Ureter (tissue), 1 donor: ENCODE results near the gene MAP4K5. TPM values are rescaled to one million over a fixed set of nuclear protein-coding genes. Genes with fewer than 3 reads are reported as not detected.
"Not testable (repeated sequence)": the region's sequence is repeated elsewhere in the genome, so short reads cannot be mapped to it uniquely, and the experiment has no call there.

Source experiments
- DNase-seq: peaks from one replicate; pipeline ENCODE4 v3.0.0-alpha.2; 2020; ENCODE audit warnings: low spot score
- total RNA-seq: library from RNA; stranded (reverse); gene quantifications from one replicate; pipeline ENCODE4 v1.2.4, GENCODE V29; 2023
- donor health status: DM: yes; HTN: yes; CAD: no.

Gene MAP4K5
- total RNA-seq, 1 donor from 2014 or later, result 71.8 TPM

DNA sequence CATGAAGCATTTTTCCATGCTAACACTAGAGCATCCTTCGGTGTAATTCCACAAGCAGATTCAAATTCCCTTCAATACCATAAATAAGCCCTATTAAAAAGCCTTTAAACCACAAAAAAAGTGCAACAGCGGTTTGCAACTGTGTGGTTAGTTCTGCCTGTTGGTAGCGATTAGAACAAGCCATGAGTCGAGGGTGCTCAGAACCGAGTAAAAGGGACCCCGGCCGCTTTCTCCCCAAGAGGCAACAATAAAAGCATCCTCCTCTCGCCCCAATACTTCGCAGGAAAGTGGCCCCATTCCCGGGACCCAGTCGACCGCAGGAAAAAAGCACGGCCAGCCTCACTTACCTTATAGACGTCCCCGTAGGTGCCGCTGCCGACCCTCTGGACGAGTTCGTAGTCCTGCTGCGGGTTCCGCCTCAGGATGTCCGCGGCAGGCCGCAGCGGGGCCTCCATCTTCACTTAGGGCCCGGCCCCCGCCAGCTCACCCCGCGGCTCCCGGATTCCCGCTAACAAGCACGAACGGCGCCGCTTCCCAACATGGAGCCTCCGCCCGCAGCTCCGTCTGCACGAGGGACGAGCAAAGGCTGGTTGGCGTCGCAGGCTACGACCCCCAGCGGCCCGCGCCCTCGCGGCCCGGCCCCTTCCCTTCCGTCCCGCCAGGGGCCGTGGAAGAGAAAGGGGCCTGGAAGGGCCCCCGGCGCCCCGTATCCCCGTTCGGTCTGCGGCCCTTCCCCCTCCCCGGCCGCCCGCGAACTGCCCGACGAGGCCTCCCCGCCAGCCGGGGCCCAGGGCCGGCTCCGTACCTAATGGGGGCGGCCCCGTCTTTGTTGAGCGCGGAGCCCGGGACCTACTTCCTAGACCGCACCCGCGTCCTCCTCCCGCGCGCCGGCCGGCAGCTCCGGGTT is 521 bp downstream of the MAP4K5 start:
- peak; percentile 53 for DNase-seq

DNA sequence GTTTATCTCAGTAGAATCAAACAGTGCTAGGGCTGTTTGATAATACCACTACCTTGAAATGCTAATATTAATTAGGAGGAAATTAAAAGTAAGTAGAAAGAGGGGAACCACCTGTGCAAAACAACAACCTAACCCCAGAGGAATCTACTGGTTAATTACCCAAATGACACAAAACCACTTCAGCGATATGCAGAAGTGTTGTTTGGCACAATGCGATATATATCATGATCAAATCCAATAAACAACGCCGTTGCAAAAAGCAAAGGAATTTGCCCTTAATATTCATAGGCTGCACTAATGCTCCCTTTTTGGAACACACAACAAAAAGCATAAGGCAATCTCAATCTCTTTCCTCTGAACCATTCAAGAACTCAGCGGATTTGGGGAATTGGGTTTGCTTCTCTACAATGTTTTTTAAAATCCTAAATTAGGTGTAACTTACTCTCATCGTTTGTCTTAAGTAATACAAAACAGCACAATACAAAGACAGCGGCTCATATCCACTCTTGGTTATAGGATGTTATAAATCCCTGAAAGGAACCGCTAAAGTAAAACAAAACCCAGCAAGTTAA is 1.5 kb downstream of the MAP4K5 start:
- DNase-seq, result no peak

- DNase-seq, result no peak
Observed at GRCh38 chr14:50530358-50530757, 2.0 kb downstream of the MAP4K5 start.

GRCh38 chr14:50529288-50530179 is 2.8 kb downstream of the MAP4K5 start:
- no peak for DNase-seq

DNA sequence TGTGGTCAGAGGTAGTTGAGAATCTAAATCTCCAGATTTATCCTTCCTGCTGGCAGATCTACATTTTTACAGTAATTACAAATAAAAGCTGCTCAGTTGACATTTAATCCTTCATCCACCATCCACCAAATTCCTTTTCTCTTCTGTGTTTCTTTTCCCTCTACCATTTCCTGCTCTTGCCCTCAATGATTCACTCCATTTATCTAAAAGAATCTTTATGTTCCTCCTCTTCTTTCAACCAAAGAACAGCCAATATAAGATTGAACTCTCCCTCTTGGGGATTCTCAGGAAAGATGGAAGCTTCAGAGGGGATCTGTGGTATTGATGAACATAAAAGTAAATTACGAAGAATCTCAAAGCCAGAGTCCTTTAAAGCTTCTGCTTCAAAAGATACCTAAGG is 4.4 kb downstream of the MAP4K5 start:
- no peak for DNase-seq

DNA sequence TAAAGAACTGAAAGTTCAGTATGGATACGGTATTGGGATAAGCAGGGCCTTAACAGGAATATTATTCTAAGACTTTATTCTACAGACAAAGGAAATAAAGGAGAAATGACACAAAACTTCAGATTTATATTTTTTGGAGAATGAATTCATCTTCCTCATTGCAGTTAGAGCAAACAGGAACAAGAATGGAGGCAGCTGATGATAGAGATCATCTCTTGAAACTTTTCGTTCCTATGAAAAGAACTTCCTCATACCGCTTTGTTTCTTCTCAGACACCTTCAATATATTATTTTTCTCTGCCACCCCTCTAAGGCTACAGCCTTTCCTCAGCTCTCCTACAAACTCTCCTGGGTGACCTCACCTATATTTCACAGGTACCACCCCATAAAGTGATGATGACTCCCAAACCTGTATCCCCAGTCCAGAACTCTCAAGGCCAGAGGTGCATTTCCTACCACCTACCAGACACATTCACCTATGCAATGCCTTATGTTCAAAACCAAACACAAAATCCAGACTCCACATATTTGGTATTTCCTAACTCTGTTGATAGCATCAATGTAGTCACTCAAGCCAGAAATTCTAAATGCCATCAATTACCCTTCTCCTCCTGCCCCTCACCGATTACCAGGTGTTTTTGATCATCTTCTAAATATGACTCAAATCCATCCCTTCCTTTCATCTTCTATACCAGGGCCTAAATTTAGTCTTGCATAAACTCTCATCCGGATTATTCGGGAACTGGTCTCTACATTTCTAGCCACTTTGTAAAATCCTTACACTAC is 7.4 kb downstream of the MAP4K5 start:
- DNase-seq, result no peak

GRCh38 chr14:50524060-50524459 is 8.3 kb downstream of the MAP4K5 start:
- no peak for DNase-seq

- DNase-seq, result no peak
Observed at GRCh38 chr14:50523271-50524041, 8.9 kb downstream of the MAP4K5 start.

DNA sequence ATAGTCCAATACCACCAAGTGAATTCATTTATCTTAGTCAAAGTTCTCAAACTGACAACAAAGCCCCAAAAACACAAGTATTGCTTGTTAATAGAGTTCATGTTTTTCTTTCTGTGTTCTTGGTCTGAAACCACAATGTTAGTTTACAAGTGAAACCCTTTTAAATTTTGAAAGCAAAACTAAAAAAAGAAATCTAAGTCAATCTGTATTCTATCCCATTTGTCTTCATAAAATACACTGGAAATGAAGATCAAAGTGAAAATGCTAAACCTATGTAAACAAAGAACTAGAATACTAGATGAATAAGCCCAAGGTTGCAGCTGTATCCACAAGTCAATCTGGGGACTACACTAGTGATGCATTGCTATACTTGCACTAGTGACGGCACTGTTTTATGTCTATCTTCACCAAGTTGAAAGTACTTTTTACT is 10.4 kb downstream of the MAP4K5 start:
- no peak for DNase-seq

DNA sequence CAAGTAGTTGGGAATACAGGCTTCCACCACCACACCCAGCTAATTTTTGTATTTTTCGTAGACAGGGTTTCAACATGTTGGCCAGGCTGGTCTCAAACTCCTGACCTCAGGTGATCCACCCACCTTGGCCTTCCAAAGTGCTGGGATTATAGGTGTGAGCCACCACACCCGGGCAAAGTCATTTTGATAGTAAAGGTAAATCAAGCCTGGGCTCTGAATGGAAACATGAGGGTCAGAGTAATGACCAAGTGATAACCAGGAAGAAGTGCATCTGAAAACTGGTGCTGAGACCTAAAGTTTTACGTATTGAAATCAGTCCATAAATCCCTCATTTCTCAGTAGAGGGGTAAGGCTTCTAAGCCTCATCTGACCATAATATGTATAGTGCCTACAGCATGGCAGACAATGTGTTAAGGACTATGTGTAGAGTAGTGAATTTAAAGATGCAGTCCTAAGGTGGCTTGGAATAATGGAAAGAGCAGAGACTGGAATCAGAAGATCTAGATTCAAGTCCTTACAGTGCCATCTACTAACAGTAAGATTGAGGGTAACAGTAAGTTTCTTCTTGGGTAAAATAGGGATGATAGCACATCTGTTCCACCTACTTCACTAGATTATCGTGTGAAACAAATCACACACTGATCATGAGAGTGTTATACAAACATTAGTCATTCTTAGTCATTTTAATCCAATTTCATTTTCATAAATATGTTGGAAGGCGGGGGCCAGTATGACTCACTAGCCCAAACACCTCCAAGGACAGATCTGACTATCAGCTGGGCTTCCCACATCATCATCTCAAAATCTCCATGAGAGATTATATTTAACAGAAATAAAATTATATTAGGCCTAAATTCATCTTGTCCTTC is 11.2 kb downstream of the MAP4K5 start:
- DNase-seq, result no peak

DNA sequence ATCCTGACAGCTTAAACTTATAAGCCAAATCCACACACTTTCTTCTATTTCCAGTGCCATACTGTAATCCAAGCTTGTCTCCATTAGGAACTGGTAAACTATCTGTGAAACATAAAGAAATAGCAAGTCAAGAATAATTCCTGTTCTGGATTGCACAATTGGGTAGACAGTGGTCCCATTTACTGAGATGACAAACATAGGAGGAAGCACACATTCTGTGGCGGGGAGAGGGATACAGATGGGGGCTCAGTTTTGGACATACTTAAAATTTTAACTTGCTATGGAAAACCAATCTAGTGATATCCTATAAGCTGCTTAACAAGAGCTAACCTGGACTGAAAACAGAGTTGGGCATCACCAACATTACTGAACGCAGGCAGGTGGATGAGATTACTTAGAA is 16.3 kb downstream of the MAP4K5 start:
- no peak for DNase-seq

DNA sequence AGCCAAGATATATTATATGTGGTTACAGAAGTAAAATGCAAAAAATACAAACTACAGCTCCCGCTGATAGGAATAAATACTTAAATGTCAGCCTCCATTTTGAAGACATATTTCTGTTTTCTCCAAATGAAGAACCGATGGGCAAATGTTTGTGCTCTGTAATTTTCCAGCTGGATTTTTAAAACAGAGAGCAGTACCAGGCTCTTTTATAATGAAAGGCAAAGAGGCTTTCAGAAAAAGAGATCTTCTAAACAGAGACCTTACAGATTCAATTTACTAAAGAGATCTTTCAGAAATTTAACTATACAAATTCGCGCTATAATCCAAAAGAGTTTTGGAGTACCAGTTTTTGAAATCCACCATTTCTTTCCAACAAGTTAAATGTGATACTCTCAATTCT is 19.9 kb downstream of the MAP4K5 start:
- no peak for DNase-seq

GRCh38 chr14:50510157-50510556 is 22.2 kb downstream of the MAP4K5 start:
- no peak for DNase-seq

DNA sequence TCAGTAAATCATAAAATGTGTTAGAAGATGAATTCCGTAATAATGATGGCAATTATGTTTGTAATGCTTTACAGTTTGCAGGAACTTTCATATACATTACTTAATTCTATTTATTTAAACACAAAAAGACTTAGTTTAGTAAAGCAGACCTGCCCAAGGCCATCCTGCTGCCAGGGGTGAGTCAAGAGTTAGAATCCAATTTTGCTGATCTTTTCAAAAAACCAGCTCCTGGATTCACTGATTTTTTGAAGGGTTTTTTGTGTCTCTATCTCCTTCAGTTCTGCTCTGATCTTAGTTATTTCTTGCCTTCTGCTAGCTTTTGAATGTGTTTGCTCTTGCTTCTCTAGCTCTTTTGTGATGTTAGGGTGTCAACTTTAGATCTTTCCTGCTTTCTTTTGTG is 25.3 kb downstream of the MAP4K5 start:
- not testable (repeated sequence) for DNase-seq

- no peak for DNase-seq
Observed at GRCh38 chr14:50501642-50502041, 30.7 kb downstream of the MAP4K5 start.

DNA sequence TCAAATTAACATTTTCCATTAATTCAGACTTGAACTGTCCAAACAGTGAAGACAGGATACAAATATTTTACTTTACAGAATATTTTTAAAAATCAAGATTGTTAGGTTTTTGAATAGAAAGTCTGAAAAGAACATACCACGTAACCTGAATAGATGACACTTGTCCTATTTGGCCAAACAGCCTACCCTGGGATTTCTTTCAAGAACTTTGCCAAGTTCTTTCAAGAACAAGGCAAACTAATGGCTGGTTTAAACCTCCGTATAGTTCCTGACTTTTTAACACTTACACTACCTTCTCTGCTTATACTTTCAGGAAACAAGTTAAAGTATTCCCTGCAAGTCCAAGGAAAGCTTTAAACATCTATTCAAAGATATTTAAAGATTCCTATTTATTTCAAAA is 35.0 kb downstream of the MAP4K5 start:
- DNase-seq, result no peak

GRCh38 chr14:50489851-50490250 is 42.5 kb downstream of the MAP4K5 start:
- DNase-seq, result no peak

DNA sequence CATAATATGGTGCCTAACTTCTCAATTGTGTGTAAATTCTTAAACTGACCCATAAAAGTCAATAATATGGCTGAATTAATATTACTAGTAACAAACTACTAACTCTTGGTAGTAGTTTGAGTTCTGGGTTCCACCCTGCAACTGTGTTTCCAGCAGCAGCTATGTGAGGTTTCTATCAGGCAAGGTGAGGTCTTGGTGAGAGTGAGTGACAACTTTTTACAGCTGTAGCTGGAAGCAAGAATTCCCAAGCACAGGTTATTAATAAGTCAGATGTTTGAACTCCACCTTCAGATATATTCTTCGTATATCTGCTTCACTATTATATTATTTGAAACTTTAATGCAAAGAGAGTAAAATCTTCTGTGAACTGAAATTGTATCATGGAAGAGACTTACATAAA is 43.8 kb downstream of the MAP4K5 start:
- no peak for DNase-seq

DNA sequence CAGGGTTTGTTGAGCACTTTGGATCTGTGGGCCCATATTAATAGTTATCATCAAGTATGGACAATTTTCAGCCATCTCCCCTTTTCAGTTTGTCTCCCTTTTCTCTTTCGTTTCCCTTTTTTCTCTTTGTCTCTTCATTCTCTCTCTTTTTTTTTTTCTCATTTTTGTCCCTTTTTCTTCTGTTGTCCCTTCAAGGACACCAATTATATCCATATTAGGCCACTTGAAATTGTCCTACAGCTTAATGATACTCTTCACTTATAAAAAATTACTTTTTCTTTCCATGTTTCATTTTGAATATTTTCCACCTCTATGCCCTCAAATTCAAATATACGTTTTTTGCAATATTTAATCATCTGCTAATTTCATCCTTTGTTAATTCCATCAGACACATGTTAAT is 53.3 kb downstream of the MAP4K5 start:
- no peak for DNase-seq

DNA sequence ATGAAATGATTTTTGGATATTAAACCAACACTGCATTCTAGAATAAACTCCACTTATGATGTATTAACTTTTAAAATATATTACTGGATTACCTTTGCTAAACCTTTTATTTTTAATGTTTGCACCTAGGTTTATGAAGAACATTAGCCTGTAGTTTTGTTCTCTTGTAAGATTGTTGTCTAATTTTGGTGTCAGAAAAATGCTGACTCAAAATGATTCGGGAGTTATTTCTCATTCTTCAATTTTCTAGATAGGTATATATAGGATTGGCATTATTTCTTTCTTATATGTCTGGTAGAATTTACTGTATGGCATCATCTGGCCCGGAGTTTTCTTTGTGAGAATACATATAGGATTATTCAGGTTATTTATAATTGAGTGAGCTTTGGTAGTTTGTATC is 54.6 kb downstream of the MAP4K5 start:
- no peak for DNase-seq
